Measurements from ENCODE around the gene SP2.
"Not testable (repeated sequence)": the region's sequence is repeated elsewhere in the genome, so short reads cannot be mapped to it uniquely, and the experiment has no call there.

Gene SP2

DNA sequence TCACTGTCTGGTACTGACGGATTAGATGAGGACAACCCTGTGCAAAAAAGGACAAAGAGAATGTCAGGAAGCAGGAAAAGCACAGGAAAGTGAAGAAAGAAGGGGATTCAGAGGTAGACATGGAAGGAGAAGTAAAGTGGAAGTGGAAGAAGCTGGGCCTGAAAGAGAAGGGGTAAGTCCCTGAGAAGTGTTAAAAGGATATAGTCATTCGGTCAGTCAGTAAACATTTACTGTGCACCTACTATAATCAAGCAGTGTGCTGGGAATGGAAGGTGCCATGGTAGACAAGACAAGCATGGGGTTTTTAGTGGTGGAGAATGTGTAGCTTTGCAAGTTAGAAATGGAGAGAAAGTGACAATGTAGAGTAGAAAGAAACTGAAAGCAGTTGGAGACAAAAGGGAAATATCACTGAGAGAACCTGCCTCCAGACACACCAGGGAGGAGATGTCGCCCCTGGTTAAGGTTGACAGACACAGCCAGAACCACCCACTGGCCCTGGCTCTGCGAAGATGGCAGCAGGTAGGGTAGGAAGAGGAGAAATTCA is 4.4 kb upstream of the SP2 start:
- no peak for DNase-seq

DNA sequence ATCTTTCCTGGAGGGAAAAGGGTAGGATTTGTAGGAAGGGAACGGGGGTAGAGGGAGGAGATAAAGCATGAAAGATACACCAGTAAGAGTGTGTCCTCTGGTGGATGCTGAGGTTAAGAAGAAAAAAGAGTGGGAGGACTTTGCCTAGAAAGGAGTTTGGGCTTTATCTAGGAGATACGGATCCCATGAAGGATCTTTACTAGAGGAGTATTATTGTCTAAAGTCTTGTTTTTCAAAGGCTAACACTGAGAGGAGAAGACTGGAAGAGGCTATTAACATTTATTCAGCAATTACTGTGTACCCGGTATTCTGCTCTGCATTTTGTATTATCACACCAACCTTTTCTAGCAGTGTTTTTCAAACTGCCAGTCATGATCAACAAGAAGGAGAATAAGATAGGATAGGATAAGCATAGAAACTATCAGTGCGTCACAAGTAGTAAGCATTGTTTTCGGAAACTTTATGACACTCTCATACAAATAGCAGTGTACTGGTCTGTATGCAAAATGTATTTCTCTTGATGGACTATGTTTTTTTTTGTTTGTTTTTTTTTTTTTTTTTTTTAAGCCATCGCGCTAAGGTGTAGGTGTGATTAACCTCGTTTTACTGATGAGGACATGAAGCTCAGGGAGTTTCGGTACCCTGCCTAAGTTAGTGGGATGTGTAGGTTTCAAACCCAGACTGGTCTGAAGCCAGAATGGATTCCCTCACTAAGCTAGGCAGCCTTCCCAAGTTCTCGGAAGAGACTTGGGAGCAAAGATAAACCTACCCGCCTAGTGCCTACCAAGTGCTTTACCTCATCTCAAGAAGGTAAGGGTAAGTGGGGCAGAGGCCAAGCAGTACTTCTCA is 1.3 kb upstream of the SP2 start:
- DNase-seq = no peak

DNA sequence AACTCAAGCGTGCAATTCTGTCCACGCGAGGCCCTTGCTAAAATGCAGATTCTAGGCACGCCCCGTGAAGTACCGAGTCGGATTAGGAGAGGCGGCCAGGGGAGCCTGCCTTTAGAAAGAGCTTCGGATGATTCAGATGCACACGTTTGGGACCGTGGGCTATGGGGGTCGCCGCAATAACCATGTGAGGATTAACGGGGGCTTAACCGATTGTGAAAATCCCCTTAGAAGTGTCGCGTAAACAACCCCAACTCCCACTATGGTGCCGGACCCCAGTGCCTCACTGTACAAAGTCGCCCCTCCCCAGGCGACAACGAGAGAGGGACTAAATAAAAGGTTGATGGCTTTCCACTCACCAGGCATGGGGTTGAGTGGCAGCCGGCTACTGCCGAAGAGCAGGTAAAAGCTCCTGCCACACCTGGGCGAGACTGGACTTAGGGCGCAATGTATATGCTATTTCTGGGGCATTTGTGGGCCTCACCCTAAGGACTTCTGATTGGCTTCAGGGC is 635 bp upstream of the SP2 start:
- no peak for DNase-seq

DNA sequence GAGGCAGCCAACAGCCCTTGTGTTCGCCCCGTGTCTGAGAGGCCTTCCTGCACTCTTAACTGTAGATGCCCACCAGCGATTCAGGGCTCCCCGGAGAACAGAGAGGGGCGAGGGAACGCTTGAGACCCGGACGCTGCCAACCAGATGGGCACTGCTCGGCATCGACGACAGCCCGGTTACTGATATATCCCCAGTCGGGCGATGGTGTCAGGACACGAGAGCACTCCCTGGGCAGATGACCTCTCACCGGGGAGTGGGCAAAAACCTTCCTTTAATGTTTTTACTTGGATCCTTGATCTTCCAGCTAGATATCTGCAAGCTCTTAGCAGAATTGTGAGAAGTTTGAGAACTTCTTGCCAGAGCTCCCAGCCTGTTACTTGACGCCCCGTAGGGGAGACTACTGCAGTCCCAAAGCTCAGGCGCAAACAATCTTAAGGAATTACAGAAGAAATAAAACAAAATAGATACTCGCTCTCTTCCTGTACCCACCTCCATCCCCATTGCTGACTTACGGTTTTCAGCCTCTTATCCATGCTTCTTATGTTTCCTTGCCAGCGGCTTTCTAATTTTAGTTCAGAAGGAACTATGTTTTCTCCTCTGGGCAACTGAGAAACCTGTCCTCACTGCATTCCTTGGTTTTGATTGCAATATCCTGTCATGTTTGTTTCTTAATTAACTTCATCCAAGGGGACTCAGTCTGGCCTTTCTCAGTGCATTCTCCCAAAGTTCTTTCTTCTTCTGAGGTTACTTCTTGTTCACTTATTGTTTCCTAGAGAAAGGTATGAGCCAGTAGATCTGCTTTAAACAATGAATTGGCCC is 845 bp downstream of the SP2 start:
- DNase-seq = no peak

DNA sequence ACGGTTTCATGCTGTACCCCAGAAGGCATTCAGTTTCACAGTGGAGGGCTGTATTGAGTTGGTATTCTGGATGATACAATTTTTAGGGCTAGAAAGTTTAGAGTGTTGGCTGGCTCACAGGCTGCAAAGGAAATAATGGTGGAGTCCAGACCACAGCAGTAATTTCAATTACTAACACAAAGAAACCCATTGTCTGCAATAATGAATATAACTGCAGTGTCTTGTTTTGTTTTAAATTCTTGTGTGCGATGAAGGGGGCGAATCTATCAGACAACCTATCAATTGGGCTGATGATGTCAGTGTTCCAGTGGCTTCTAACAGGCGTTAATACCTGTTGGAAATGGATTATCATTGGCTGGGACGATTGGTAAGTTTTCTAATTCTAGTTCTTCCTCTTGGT is 1.5 kb downstream of the SP2 start:
- DNase-seq = no peak

DNA sequence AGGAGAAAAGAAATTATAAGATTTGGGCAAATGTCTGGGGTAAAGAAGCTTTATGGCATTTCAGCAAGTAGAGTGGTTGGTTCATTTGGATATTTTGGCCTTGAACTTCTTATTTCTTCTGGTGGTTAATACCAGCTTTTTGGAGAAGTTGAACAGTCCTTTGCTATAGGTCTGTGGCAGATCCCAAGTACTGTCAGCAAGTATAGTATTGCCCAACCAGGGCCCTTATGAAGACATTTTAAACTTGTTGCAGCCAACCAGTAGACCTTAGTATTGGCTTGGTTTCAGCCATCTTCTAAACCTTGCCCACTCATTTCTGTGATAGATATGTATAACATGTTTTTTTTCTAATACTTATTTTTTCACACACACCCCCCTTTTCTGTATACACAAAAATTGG is 2.2 kb downstream of the SP2 start:
- no peak for DNase-seq

DNA sequence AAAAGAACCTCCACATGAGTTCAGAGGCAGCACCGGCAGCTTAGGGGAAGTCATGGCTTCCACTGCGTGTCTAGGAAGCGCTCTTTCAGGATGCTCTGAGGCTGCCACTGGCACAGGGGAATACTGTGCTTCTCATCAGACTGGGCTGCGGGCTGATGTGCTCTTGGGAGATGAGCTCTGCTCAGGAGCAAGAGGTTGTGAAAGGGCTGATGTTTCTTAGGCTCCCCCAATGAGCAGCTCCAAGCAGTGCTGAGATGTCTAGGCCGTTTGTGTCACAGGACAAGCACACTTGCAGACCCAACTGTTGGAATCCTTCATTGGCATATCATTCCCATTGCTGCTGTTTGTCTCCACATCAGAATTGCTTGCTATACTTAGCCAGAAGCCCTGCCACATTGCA is 3.6 kb downstream of the SP2 start:
- no peak for DNase-seq

DNA sequence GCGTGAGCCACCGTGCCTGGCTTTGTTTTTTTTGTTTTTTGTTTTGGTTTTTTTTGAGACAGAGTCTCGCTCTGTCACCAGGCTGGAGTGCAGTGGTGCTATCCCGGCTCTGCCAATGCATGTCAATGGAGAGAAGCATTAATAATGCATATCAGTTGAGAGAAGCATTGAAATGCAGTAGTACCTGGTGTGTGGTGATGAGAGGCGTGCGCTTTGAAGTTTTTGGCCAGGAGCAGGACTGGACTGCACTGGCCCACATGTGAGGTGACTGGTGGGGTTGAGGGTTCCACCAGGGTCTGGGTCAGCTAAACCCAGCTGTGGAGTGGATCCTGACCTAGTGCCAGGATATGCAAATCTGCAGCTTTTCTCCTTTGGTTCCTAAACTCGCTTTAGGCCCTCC is 5.4 kb downstream of the SP2 start:
- no peak for DNase-seq

DNA sequence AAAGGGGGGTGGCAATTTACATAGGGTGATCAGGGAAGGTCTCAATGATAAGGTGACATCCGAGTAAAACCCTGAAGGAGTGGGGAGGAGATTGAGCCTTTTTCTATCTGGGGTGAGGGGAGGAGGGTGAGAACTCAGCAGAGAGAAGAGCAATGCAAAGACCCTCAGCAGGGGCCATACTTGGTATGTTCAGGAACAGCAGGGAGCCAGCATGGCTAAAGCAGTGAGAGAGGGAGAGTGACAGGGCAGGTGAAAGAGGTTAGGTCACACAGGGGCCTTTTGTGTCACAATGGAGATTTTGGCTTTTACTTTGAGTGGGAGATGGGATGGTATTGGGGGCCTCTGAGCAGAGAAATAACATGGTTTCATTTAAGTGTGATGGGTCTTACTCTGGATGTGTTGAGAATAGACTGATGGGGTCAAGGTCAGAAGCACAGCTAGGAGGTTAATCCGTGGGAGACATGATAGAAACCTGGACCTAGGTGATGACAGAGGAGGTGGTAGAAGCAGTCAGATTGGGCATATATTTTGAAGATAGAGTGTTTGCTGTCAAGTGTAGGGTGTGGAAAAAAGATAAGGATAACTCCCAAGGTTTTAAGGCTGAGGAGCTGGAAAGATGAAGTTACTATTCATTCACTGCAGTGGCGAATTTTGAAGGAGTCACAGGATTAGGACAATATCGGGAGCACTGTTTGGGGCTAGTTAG is 6.2 kb downstream of the SP2 start:
- DNase-seq = no peak

DNA sequence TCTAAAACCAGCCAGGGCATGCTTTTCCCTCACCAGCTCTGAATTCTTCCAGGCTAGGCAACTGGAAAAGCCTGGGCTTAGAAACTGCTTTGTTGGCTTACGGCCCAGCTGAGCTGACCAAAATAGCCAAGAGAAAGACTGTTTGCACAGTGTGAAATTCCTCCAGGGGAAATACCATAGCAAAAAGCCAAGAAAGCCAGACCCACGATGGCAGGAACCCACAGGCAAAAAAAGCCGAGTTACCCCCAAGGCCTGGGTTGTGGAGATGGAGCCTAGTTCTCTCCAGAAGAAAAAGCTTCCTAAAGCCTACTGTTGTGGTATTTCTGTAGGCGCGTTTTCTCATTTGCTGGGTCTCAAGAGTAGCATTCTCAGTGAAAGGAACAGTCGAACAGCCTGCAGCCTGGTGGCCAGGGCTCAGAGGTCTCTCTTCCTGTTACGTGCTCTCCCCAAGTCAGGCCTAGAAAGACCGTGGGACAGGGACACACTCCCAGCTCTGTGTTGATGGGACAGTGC is 9.2 kb downstream of the SP2 start:
- DNase-seq = no peak

DNA sequence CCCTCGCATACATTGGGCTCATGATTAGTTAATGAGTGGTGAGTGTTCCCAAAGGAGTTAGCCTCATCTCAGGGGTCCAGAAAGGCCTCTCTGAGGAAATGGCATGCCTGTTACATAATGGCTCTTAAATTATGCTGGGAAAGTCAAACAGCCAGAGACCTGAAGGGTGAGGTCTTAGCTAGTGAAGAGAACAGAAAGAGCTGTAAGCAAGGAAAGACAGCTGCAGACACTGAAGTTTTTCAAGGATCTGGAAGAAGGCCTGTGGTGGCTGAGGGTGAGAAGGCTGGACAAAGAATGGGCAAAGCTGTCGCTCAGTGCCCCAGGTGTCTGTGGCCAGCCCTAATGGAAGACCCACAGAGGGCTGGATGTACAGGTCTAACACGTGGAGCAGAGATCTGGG is 10.4 kb downstream of the SP2 start:
- no peak for DNase-seq

DNA sequence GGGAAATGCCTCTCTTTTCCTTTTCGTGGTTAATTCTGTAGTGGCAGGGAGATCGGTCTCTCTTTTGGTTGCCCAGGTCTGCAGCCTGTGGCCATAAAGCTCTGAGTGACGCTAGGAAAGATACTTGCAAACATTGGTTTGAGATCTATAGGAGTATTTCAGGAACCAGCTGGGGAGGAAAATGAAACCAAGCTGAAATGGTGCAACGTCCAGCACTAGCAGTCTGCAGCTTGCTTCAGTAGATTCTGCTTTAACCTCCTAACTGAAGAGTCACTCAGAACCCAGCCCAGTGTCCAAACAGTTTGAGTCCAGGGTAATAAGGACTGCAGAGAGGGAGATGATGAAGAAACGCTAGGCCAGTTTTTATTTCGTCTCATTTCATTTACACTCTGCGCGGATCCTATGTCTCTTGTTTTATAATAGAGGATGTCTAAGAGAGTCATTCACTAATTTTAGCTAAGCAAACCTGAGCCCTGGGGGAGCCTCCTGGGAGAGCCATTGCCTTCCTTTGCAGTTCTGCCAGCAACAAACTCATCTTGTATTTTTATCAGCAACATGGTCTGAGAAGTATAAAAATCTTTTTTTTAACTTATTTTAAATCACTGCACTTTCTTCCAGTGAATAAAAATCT is 12.0 kb downstream of the SP2 start:
- DNase-seq = no peak

DNA sequence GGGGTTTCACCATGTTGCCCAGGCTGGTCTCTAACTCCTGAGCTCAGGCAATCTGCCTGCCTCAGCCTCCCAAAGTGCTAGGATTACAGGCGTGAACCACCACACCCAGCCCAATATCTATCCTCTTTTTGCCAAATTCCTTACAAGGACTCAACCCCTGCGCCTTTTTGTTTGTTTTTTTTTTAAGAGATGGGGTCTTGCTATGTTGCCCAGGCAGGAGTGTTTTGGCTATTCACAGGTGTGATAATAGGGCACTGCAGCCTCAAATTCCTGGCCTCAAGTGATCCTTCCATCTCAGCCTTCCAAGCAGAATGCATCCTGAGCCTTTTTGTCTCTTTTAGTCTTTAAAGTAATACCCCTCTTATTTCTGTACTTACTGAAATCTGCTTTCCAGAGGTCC is 17.0 kb downstream of the SP2 start:
- DNase-seq = no peak

DNA sequence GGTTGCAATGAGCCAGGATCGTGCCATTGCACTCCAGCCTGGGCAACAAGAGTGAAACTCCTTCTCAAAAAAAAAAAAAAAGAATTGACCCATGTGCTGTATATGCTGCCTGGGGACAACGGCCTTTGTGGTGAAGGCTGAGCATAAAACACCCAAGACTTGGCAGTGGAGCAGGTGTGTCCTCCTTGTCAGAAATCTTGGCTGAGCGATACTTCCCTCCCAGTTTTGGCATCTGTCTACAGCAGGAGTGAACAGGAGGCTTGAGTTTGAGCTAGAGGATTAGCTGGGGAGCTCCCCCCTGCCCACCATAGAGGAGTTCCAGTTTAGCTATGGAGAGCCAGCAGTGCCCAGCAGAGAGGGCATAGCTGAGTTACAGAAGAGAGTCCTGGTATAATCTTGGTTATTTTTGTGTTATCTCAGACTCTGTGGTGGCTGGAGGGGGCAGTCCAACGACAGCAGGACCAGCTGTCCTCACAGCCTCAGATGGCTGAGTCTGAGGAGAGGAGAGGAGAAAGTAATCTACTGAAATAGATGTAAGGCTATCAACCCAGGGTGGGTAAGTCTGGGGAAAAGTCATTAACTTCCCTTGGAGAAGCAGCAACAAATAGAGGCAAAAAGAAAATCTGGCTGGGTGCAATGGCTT is 18.4 kb downstream of the SP2 start:
- DNase-seq = no peak

DNA sequence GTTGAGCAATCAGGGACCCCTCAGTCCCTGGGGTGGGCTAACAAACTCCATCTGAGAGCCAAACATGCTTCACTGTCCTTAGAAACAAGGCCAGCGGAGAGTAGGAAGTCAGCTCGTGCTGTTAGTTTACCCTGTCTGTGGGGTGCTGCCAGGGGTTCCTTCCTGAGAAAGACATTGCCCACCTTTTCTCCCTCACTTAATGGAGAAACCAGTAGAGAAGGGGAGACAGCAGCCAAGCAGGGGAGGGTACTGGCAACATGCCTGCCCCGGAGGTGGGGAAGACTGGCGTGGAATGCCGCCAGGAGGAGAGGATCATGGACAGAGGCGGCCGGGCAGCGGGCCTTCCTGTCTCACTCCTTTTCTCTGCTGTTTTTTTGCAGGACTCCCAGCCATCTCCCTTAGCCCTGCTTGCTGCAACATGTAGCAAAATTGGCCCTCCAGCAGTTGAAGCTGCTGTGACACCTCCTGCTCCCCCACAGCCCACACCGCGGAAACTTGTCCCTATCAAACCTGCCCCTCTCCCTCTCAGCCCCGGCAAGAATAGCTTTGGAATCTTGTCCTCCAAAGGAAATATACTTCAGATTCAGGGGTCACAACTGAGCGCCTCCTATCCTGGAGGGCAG is 19.9 kb downstream of the SP2 start:
- no peak for DNase-seq

DNA sequence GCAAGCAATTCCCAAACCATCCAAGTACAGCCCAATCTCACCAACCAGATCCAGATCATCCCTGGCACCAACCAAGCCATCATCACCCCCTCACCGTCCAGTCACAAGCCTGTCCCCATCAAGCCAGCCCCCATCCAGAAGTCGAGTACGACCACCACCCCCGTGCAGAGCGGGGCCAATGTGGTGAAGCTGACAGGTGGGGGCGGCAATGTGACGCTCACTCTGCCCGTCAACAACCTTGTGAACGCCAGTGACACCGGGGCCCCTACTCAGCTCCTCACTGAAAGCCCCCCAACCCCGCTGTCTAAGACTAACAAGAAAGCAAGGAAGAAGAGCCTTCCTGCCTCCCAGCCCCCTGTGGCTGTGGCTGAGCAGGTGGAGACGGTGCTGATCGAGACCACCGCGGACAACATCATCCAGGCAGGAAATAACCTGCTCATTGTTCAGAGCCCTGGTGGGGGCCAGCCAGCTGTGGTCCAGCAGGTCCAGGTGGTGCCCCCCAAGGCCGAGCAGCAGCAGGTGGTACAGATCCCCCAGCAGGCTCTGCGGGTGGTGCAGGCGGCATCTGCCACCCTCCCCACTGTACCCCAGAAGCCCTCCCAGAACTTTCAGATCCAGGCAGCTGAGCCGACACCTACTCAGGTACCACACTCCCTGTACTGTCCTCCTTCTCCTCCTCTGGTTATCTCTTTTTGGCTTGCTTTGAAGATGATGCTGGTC is 20.6 kb downstream of the SP2 start:
- DNase-seq = no peak

DNA sequence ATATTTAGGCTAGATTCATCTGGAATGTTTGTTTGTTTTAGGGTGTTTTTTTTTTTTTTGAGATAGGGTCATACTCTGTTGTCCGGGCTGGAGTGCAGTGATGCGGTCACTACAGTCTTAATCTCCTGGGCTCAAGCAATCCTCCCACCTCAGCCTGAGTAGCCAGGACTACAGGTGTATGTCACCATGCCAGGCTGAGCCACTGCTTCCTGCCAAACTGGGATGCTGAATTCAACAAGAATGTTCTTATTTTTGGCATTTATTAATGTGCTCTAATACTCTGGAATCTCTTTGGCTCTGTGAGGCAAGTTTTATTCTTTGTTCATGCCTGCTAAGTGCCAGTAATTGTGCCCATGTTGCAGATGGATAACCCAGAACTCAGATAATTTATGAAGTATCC is 21.5 kb downstream of the SP2 start:
- DNase-seq = no peak

DNA sequence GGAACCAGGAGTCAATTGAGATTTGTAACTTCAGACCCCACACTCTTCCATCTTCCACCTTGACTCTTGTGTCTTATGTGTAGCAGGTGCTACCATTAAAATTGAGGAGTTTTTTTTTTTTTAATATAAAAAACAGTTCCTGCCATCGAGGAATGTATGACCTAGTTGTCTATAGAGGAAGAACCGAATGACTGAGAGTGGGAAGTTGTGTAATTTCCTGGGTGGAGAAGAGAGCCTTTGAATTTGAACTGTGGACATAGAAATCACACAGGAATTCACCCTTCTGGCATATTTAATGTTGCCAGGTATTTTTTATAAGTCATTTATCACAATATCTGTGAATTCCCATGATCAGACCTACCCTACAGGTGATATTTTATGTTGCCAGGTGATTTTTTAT is 22.0 kb downstream of the SP2 start:
- no peak for DNase-seq

DNA sequence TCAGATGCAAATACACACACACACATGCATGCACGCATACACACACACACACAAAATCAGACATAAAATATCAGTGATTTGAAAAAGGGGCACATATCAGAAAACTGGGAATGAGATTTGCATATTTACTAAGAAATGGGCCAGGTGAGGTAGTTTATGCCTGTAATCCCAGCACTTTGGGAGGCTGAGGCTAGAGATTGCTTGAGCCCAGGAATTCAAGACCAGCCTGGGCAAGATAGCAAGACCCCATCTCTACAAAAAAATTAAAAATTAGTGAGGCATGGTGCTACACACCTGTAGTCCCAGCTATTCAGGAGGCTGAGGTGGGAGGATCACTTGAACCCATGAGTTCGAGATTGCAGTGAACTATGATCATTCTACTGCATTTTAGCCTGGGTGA is 23.0 kb downstream of the SP2 start:
- DNase-seq = no peak

DNA sequence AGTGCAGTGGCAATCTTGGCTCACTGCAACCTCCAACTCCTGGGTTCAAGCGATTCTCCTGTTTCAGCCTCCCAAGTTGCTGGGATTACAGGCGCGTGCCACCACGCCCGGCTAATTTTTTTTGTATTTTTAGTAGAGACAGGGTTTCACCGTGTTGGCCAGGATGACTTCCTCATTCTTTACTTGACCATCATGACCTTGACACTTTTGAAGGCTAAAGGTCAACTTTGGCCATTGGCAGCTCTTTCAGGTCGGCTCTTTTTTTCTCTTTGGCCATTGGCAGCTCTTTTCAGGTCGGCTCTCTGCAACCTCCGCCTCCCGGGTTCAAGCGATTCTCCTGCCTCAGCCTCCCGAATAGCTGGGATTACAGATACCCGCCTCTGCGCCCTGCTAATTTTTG is 23.9 kb downstream of the SP2 start:
- DNase-seq = not testable (repeated sequence)
